Measurements from ENCODE around the gene ADSS1. TPM values are rescaled to one million over a fixed set of nuclear protein-coding genes. Genes with fewer than 3 reads are reported as not detected.

Gene ADSS1
- total and polyA plus RNA-seq, 4 donors, result 1.8 to 18.8 (median 12.2) TPM

DNA sequence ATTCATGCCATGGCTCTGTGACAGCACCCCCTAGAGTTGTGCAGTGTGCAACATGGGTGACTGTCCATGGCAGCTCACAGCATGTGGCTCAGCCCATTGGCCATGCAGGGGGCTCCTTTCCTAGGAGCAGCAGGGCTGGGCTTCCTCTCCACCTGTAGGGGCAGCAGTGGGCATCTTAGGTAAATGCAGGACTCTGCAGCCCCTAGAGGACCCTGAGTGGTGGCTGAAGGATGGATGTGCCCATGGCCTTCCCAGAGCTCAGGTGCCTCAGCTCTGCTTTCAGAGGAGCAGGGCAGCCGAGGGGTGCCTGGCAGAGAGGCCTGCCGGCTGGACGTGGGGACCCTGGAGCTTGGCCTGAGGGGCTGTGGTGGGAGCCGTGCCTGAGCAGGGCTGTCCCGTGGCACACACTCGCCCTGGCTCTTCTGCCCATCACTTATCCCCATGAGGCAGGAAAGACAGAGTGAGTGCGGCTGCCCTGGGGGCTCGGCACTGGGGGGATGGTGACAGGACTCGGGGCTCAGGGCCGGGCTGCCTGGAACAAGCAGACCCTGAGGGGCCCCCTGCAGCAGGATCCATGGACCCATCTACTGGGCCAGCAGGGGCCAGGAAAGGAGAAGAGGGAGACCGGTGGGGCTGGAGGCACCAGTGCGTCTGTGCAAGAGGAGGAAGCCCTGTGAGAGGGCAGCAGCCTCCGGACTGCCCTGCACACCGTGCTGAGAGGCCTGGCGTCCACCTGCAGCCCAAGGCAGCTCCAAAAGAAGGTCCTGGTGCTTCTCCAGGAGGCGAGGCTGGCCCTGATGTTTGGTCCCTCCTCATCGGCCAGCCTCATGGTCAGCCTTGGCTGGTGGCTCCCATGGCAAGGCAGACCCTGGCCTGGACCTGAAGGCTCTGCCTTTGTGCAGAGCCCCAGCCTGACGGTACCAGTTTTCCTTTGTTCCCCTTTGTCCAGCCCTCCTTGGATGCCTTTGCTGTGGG lies 7.6 kb downstream of the ADSS1 start:
- Histone ChIP-seq H3K36me3 (ENCODE audit: control insufficient read depth in 4 of 4, insufficient read depth in 3 of 4, low read depth in 1 of 4, low read length in 3 of 4) (no peaks in the 10 kb centered on the region), H3K27me3 (ENCODE audit: control insufficient read depth in 4 of 4, insufficient read depth in 4 of 4, low read length in 3 of 4) (no peaks in the 10 kb centered on the region), H3K9me3 (ENCODE audit: control insufficient read depth in 4 of 4, low read length in 3 of 4) (no peaks in the 10 kb centered on the region), H3K27ac (ENCODE audit: low read depth in 1 of 2, low read length in 2 of 2) (peak overlapping the region; percentile 99 to 100), H3K4me1 (ENCODE audit: control insufficient read depth in 4 of 4, insufficient read depth in 4 of 4, low read length in 3 of 4) (peaks cover 23 to 74% (median 56%) of the 10 kb centered on the region in 4 donors), H3K4me3 (ENCODE audit: low read depth in 1 of 3, low read length in 3 of 3) (no peak overlapping the region), H3K9ac (ENCODE audit: low read depth in 1 of 2, low read length in 2 of 2) (peak overlapping the region; percentile 49 to 53)
- no peak for DNase-seq (ENCODE audit: low spot score)
- no peak for TF ChIP-seq GABPA (IDR thresholded peaks at IDR 0.05 in 1 of 2, conservative IDR thresholded peaks at IDR 0.05 in 1 of 2)
- TF ChIP-seq RXRA (IDR thresholded peaks at IDR 0.05), result no peak
- TF ChIP-seq, protein P1, sequence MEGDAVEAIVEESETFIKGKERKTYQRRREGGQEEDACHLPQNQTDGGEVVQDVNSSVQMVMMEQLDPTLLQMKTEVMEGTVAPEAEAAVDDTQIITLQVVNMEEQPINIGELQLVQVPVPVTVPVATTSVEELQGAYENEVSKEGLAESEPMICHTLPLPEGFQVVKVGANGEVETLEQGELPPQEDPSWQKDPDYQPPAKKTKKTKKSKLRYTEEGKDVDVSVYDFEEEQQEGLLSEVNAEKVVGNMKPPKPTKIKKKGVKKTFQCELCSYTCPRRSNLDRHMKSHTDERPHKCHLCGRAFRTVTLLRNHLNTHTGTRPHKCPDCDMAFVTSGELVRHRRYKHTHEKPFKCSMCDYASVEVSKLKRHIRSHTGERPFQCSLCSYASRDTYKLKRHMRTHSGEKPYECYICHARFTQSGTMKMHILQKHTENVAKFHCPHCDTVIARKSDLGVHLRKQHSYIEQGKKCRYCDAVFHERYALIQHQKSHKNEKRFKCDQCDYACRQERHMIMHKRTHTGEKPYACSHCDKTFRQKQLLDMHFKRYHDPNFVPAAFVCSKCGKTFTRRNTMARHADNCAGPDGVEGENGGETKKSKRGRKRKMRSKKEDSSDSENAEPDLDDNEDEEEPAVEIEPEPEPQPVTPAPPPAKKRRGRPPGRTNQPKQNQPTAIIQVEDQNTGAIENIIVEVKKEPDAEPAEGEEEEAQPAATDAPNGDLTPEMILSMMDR (IDR thresholded peaks at IDR 0.05; ENCODE audit: low read depth, low read length, missing input control), result peak; percentile 8
- TF ChIP-seq HNF4A (conservative IDR thresholded peaks at IDR 0.05), result no peak
- 93% methylated on average over 18 of the region's 18 CpGs for WGBS

DNA sequence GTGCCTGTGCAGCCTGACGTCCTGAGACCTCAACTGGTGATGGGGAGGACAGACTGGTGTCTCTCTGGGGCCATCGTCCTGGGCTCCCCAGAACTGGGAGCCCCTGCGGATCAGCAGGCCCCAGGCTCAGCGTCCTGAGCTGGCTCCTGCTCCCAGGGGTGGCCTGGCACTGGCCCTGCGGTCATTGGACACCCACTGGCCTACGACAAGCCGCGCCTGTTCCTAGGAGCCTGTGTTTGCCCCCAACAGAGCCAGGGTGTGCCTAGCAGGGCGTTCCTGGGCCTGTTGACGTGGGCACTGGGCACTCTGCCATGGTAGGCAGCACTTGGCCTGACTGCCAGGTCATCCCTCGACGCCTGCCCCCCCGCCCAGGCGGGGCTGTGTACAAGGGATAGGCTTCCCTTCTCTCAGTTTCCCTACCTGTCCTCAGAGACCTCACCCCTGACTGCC lies 8.4 kb downstream of the ADSS1 start:
- TF ChIP-seq JUND (IDR thresholded peaks at IDR 0.05) (peak in 1 of 2 donors; percentile 64), FOXA1 (IDR thresholded peaks at IDR 0.05) (peak; percentile 49), GABPA (IDR thresholded peaks at IDR 0.05 in 1 of 2, conservative IDR thresholded peaks at IDR 0.05 in 1 of 2) (no peak), HNF4G (IDR thresholded peaks at IDR 0.05) (no peak), EGR1 (IDR thresholded peaks at IDR 0.05; ENCODE audit: low read depth in 2 of 2) (peak in 1 of 2 donors; percentile 60), FOXA2 (IDR thresholded peaks at IDR 0.05) (peak; percentile 57), TAF1 (conservative IDR thresholded peaks at IDR 0.05) (no peak), SP1 (IDR thresholded peaks at IDR 0.05) (peak; percentile 96), RXRA (IDR thresholded peaks at IDR 0.05) (peak; percentile 100), HNF4A (conservative IDR thresholded peaks at IDR 0.05) (peak; percentile 78 to 82), RAD21 (IDR thresholded peaks at IDR 0.05) (peak; percentile 7 to 39), YY1 (IDR thresholded peaks at IDR 0.05) (peak; percentile 77), NR2F2 (IDR thresholded peaks at IDR 0.05) (peak; percentile 39)
- TF ChIP-seq, protein P2, sequence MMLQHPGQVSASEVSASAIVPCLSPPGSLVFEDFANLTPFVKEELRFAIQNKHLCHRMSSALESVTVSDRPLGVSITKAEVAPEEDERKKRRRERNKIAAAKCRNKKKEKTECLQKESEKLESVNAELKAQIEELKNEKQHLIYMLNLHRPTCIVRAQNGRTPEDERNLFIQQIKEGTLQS (IDR thresholded peaks at IDR 0.05), result no peak
- TF ChIP-seq, protein P3, sequence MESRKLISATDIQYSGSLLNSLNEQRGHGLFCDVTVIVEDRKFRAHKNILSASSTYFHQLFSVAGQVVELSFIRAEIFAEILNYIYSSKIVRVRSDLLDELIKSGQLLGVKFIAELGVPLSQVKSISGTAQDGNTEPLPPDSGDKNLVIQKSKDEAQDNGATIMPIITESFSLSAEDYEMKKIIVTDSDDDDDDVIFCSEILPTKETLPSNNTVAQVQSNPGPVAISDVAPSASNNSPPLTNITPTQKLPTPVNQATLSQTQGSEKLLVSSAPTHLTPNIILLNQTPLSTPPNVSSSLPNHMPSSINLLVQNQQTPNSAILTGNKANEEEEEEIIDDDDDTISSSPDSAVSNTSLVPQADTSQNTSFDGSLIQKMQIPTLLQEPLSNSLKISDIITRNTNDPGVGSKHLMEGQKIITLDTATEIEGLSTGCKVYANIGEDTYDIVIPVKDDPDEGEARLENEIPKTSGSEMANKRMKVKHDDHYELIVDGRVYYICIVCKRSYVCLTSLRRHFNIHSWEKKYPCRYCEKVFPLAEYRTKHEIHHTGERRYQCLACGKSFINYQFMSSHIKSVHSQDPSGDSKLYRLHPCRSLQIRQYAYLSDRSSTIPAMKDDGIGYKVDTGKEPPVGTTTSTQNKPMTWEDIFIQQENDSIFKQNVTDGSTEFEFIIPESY (IDR thresholded peaks at IDR 0.05), result no peak
- TF ChIP-seq, protein P4, sequence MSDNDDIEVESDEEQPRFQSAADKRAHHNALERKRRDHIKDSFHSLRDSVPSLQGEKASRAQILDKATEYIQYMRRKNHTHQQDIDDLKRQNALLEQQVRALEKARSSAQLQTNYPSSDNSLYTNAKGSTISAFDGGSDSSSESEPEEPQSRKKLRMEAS (IDR thresholded peaks at IDR 0.05), result no peak
- TF ChIP-seq, protein P1 (IDR thresholded peaks at IDR 0.05; ENCODE audit: low read depth, low read length, missing input control), result no peak
- TF ChIP-seq, protein P5, sequence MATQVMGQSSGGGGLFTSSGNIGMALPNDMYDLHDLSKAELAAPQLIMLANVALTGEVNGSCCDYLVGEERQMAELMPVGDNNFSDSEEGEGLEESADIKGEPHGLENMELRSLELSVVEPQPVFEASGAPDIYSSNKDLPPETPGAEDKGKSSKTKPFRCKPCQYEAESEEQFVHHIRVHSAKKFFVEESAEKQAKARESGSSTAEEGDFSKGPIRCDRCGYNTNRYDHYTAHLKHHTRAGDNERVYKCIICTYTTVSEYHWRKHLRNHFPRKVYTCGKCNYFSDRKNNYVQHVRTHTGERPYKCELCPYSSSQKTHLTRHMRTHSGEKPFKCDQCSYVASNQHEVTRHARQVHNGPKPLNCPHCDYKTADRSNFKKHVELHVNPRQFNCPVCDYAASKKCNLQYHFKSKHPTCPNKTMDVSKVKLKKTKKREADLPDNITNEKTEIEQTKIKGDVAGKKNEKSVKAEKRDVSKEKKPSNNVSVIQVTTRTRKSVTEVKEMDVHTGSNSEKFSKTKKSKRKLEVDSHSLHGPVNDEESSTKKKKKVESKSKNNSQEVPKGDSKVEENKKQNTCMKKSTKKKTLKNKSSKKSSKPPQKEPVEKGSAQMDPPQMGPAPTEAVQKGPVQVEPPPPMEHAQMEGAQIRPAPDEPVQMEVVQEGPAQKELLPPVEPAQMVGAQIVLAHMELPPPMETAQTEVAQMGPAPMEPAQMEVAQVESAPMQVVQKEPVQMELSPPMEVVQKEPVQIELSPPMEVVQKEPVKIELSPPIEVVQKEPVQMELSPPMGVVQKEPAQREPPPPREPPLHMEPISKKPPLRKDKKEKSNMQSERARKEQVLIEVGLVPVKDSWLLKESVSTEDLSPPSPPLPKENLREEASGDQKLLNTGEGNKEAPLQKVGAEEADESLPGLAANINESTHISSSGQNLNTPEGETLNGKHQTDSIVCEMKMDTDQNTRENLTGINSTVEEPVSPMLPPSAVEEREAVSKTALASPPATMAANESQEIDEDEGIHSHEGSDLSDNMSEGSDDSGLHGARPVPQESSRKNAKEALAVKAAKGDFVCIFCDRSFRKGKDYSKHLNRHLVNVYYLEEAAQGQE (IDR thresholded peaks at IDR 0.05), result peak; percentile 75
- no peaks in the 10 kb centered on the region for H3K36me3 ChIP-seq (ENCODE audit: control insufficient read depth in 4 of 4, insufficient read depth in 3 of 4, low read depth in 1 of 4, low read length in 3 of 4)
- WGBS, result 32% methylated on average over 14 of the region's 14 CpGs
- H3K4me1 ChIP-seq (ENCODE audit: control insufficient read depth in 4 of 4, insufficient read depth in 4 of 4, low read length in 3 of 4), result peaks cover 21 to 72% (median 56%) of the 10 kb centered on the region in 4 donors
- H3K9ac ChIP-seq (ENCODE audit: low read depth in 1 of 2, low read length in 2 of 2), result peak overlapping the region; percentile 49 to 53
- no peak for DNase-seq (ENCODE audit: low spot score)
- peak overlapping the region; percentile 99 to 100 for H3K27ac ChIP-seq (ENCODE audit: low read depth in 1 of 2, low read length in 2 of 2)
- no peaks in the 10 kb centered on the region for H3K27me3 ChIP-seq (ENCODE audit: control insufficient read depth in 4 of 4, insufficient read depth in 4 of 4, low read length in 3 of 4)
- no peaks in the 10 kb centered on the region for H3K9me3 ChIP-seq (ENCODE audit: control insufficient read depth in 4 of 4, low read length in 3 of 4)
- H3K4me3 ChIP-seq (ENCODE audit: low read depth in 1 of 3, low read length in 3 of 3), result no peak overlapping the region
